PC-3 (cell line): ENCODE measurements around the gene STX3. TPM values are rescaled to one million over a fixed set of nuclear protein-coding genes. Genes with fewer than 3 reads are reported as not detected.

Experiments used
- ATAC-seq: fragments of 200-7000 bp; cut with Tn5 transposase; 2 replicates; pipeline ENCODE4 v1.9.1; 2020; ENCODE audit warnings: mild to moderate bottlenecking, moderate library complexity
- BruUV-seq: library from RNA; stranded (reverse); fragments of 400-500 nt; replicated peaks from 2 replicates; lab custom pipeline; 2021; lab: Mats Ljungman, UMichigan
- CTCF ChIA-PET: fragments of 300-600 bp; sonication (Branson Sonifier 250); formaldehyde crosslinking; loops from one replicate; lab custom pipeline; 2022; ENCODE audit warnings: antibody characterized with exemption; lab: Charles Lee
- POLR2A ChIA-PET: fragments of 300-600 bp; sonication (Branson Sonifier 250); formaldehyde crosslinking; loops from one replicate; lab custom pipeline; 2022; ENCODE audit warnings: antibody characterized with exemption; ENCODE audit not compliant: unreplicated experiment; lab: Charles Lee
- DNase-seq: peaks from one replicate; pipeline ENCODE4 v3.0.0-alpha.2; 2015
- H2AFZ ChIP-seq: fragments of 300-600 bp; sonication (generic); 2 replicates; pipeline ENCODE4 v1.6.0; 2016; ENCODE audit warnings: antibody characterized with exemption, low read length
- H3F3A ChIP-seq: fragments of 300-600 bp; sonication (generic); one replicate; pipeline ENCODE4 v1.6.0; 2017; ENCODE audit warnings: antibody characterized with exemption, low read length, control low read depth, mild to moderate bottlenecking; ENCODE audit not compliant: unreplicated experiment
- H3K27ac ChIP-seq: fragments of 300-600 bp; sonication (generic); 2 replicates; pipeline ENCODE4 v1.5.1; 2016; ENCODE audit warnings: mild to moderate bottlenecking, low read length
- H3K27me3 ChIP-seq: fragments of 300-600 bp; sonication (generic); 2 replicates; pipeline ENCODE4 v1.6.1; 2016; ENCODE audit warnings: low read length, mixed read lengths
- H3K36me3 ChIP-seq: fragments of 300-600 bp; sonication (generic); 2 replicates; pipeline ENCODE4 v1.6.1; 2016; ENCODE audit warnings: low read depth, mixed run types, low read length, mixed read lengths
- H3K4me1 ChIP-seq: fragments of 300-600 bp; sonication (generic); 2 replicates; pipeline ENCODE4 v1.5.1; 2016; ENCODE audit warnings: low read length; ENCODE audit not compliant: insufficient read depth
- H3K4me2 ChIP-seq: fragments of 300-600 bp; sonication (generic); 2 replicates; pipeline ENCODE4 v1.6.0; 2016; ENCODE audit warnings: low read length
- H3K4me3 ChIP-seq: fragments of 300-600 bp; sonication (generic); 2 replicates; pipeline ENCODE4 v1.5.1; 2016; ENCODE audit warnings: mild to moderate bottlenecking, low read length, mixed read lengths
- H3K79me2 ChIP-seq: fragments of 300-600 bp; sonication (generic); 2 replicates; pipeline ENCODE4 v1.6.1; 2017; ENCODE audit warnings: low read length, mixed read lengths
- H3K9ac ChIP-seq: fragments of 300-600 bp; sonication (generic); 2 replicates; pipeline ENCODE4 v1.6.0; 2016; ENCODE audit warnings: mild to moderate bottlenecking, low read length
- H3K9me2 ChIP-seq: fragments of 300-600 bp; sonication (generic); replicated peaks from 2 replicates; pipeline ENCODE4 v1.6.1; 2016; ENCODE audit warnings: mixed run types, low read length, mixed read lengths
- H3K9me3 ChIP-seq: fragments of 300-600 bp; sonication (generic); 2 replicates; pipeline ENCODE4 v1.6.1; 2016; ENCODE audit warnings: low read length, mixed read lengths
- H4K20me1 ChIP-seq: fragments of 300-600 bp; sonication (generic); 2 replicates; pipeline ENCODE4 v1.6.1; 2016; ENCODE audit warnings: low read length, mixed read lengths
- CTCF ChIP-seq: fragments of 300-600 bp; sonication (generic); conservative IDR thresholded peaks from 2 replicates; pipeline ENCODE4 v1.5.1; 2017; ENCODE audit warnings: antibody characterized with exemption, low read depth, mild to moderate bottlenecking, low read length
- EZH2 ChIP-seq: fragments of 300-600 bp; sonication (generic); IDR thresholded peaks from one replicate; pipeline ENCODE4 v1.6.1; 2017; ENCODE audit warnings: antibody characterized with exemption, mild to moderate bottlenecking, low read length; ENCODE audit not compliant: unreplicated experiment
- EZH2phosphoT487 ChIP-seq: fragments of 300-600 bp; sonication (generic); IDR thresholded peaks from 2 replicates; pipeline ENCODE4 v1.6.1; 2018; ENCODE audit warnings: mild to moderate bottlenecking, antibody characterized with exemption, low read length, borderline replicate concordance
- intact Hi-C: fragments of 100-400 bp; cut with micrococcal nuclease; formaldehyde crosslinking; loops from 2 replicates; pipeline ENCODE4 v1.9.0; 2023
- total RNA-seq: library from RNA; depleted of rRNA; stranded (reverse); fragments of >200 nt; gene quantifications from 2 replicates; pipeline ENCODE4 v1.2.3, GENCODE V29; 2014

The STX3 gene
- total RNA-seq, 1 experiment from 2014 or later = 49.8 TPM

- intact Hi-C loops = loop anchor here (1.0 to 2.0 kb wide), 3 partner anchors 11 to 32 kb away; partner anchors contain the start of gene STX3
- H3K36me3 ChIP-seq = peaks cover 21% of the 10 kb centered on the region; the same call in 1 of the 2 replicates
- H3K9ac ChIP-seq = peak overlapping the region; percentile 52
- no peaks in the 10 kb centered on the region for H4K20me1 ChIP-seq
- BruUV-seq = no TSS peak
- peaks cover 31% of the 10 kb centered on the region for H3K4me1 ChIP-seq
- H3K79me2 ChIP-seq = 0 out of 2 replicates have a peak, but pooled peaks cover 3% of the 10 kb centered on the region
- CTCF ChIA-PET = interaction anchor here (1.1 kb wide), 1 partner anchor 14 kb away, joined by 13 read pairs; no protein-coding TSS in a partner anchor
- H2AFZ ChIP-seq = no peak overlapping the region
- H3K27ac ChIP-seq = peak overlapping the region; percentile 91
- H3K9me3 ChIP-seq = no peaks in the 10 kb centered on the region
- POLR2A ChIA-PET = interaction anchor here (0.6 to 1.0 kb wide), 2 partner anchors 11 to 1211 kb away, joined by 3 to 4 read pairs; no protein-coding TSS in a partner anchor
- no peaks in the 10 kb centered on the region for H3K9me2 ChIP-seq
- TF ChIP-seq EZH2 = no peak
- H3K27me3 ChIP-seq = no peaks in the 10 kb centered on the region
- peaks cover 11% of the 10 kb centered on the region for H3F3A ChIP-seq
- H3K4me2 ChIP-seq = peak overlapping the region; percentile 54
- DNase-seq (no peak), ATAC-seq (no peak)
- H3K4me3 ChIP-seq = peak overlapping the region; percentile 27; the same call in 1 of the 2 replicates
Measured at GRCh38 chr11:59787255-59787588, 32.0 kb downstream of the STX3 start.

- Histone ChIP-seq H2AFZ (no peak overlapping the region), H3K4me3 (peak overlapping the region; percentile 27; the same call in 1 of the 2 replicates), H3K4me2 (peak overlapping the region; percentile 54), H3K27ac (peak overlapping the region; percentile 91), H3K27me3 (no peaks in the 10 kb centered on the region), H3K9ac (peak overlapping the region; percentile 52), H3K79me2 (no peaks in the 10 kb centered on the region), H3K4me1 (peaks cover 31% of the 10 kb centered on the region), H3K9me3 (no peaks in the 10 kb centered on the region), H4K20me1 (no peaks in the 10 kb centered on the region), H3K9me2 (no peaks in the 10 kb centered on the region), H3K36me3 (peaks cover 21% of the 10 kb centered on the region; the same call in 1 of the 2 replicates), H3F3A (peaks cover 11% of the 10 kb centered on the region)
- intact Hi-C loops = loop anchor here (1.0 to 2.0 kb wide), 3 partner anchors 12 to 33 kb away; partner anchors contain the start of gene STX3
- DNase-seq (peak; percentile 23), ATAC-seq (no peak)
- ChIA-PET POLR2A (no interaction called here), CTCF (interaction anchor here (1.1 kb wide), 1 partner anchor 13 kb away, joined by 13 read pairs; no protein-coding TSS in a partner anchor)
- BruUV-seq = no TSS peak
- TF ChIP-seq EZH2 = no peak
- no peak for TF ChIP-seq EZH2phosphoT487
- TF ChIP-seq CTCF = no peak
Measured at GRCh38 chr11:59787816-59788215, 32.6 kb downstream of the STX3 start.

- Histone ChIP-seq H3K27ac (no peak overlapping the region), H3F3A (peaks cover 7% of the 10 kb centered on the region), H3K36me3 (peaks cover 39% of the 10 kb centered on the region), H3K9ac (no peak overlapping the region), H2AFZ (no peak overlapping the region), H3K4me1 (peaks cover 15% of the 10 kb centered on the region), H3K79me2 (no peaks in the 10 kb centered on the region), H3K27me3 (no peaks in the 10 kb centered on the region), H3K4me3 (no peak overlapping the region), H3K4me2 (no peak overlapping the region), H4K20me1 (no peaks in the 10 kb centered on the region), H3K9me2 (no peaks in the 10 kb centered on the region), H3K9me3 (no peaks in the 10 kb centered on the region)
- ATAC-seq = no peak
- POLR2A ChIA-PET = no interaction called here
- CTCF ChIA-PET = no interaction called here
- DNase-seq = no peak
- TF ChIP-seq CTCF (no peak), EZH2phosphoT487 (no peak), EZH2 (no peak)
- intact Hi-C loops = no loop called here
- no TSS peak for BruUV-seq
Measured at GRCh38 chr11:59791639-59792038, 36.5 kb downstream of the STX3 start.
